ENCODE measurements around the gene UBE3C.
A peak's percentile ranks its signal among the peaks of the same experiment; 100 is the strongest.
"Not testable (repeated sequence)": the region's sequence is repeated elsewhere in the genome, so short reads cannot be mapped to it uniquely, and the experiment has no call there.

Gene UBE3C

DNA sequence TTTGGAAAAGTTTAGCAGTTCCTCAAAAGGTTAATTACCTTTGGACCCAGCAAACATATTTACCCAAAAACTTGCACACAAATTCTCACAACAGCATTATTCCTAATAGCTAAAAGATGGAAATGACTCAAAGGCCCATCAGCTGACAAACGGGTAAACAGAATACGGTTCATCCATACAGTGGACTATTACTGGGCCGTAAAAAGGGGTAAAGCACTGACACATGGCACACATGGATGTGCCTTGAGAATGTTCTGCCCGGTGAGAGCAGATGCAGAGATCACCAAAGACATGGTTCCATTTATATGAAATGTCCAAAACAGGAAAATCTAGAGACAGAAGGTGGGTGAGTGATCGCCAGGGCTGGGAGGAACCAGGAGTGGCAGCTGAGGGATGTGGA, 102.9 kb downstream of the UBE3C start:
- no peak for DNase-seq

- no peak for DNase-seq
These were observed 106.0 kb downstream of the UBE3C start for GRCh38 chr7:157244516-157245294.

DNA sequence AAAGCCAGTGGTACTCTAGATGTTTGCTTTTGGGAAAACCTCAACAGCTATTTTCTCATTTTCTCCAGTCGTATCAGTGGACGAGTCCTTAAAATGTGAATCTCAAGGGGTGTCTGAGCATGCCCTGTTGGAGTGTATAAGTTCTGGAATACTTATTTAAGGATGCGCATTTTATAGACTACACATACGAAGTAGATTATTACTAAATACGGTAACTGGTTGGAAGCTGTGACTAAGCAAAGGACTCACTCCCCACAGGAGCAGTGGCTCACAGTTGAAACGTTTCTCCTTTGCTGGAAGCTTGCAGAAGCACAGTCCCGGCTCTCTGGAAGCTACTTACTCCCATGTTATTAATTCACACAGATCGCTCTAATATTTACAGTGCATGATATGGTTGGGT, 107.3 kb downstream of the UBE3C start:
- no peak for DNase-seq

DNA sequence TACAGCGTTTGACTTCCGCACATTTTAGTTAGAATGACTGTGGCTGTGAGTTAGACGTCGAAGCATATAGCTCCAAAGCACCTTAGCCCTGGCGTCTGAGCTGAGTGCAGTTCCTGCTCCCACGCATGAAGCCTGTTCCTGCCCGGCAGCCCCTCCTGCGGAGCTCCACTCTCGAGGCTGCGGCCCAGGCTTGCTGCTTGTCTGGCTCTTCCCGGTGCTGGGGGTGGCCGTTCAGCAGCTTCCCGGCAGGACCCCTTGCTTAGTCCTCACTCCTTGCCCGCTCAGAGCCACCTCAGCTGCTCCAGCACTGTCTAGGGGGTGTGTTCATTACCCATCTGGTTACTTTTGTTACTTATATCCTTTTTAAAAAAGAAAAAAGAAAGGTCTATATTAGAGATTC, 109.9 kb downstream of the UBE3C start:
- DNase-seq: no peak

GRCh38 chr7:157250605-157251228, 112.0 kb downstream of the UBE3C start:
- DNase-seq: peak; percentile 72

GRCh38 chr7:157251817-157252216, 113.1 kb downstream of the UBE3C start:
- DNase-seq: not testable (repeated sequence)

DNA sequence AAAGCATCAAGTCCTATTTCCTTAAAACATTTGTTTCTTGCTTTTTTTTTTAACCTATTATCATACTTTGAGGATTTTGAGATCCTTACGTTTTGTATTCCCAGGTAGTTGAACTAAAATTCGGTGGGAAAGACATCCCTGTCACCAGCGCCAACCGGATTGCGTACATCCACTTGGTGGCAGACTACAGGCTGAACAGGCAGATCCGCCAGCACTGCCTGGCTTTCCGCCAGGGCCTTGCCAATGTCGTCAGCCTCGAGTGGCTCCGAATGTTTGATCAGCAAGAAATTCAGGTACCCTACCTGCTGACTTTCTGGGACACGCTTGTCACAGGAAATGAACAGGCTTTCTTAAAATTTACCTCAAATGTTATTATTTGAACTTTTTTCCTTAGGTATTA, 115.1 kb downstream of the UBE3C start:
- no peak for DNase-seq

- DNase-seq: not testable (repeated sequence)
These were observed 116.1 kb downstream of the UBE3C start for GRCh38 chr7:157254781-157255180.

DNA sequence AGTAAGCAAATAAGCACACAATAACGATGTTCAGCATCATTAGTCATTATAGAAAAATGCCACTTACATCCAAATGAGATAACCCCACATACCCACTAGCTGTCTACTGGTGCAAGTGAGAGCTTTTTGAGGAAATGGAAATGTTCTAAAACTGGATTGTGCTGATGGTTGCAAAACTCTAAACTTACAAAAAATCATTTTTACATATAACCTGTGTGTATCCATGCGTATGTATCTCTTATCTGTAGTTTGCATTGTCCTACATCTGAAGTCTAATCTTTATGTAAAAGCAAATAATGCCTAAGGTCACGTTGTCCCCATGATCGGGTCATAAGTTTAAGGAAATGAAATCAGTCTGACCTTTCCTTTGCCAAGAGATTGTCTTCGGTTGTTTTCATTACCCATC, 116.5 kb downstream of the UBE3C start:
- no peak for DNase-seq

DNA sequence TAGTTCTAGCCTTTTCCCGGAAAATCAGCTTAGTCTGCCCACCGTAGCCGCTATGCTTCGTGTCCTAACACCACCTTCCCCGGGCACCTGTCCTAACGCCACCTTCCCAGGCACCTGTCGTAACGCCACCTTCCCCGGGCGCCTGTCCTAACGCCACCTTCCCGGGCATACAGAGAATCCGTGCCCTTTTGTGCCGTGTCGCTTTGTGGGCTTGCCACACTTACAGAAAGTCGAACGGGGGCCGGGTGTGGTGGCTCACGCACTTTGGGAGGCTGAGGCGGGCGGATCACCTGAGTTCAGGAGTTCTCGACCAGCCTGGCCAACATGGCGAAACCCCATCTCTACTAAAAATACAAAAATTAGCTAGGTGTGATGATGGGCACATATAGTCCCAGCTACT, 124.4 kb downstream of the UBE3C start:
- no peak for DNase-seq

DNA sequence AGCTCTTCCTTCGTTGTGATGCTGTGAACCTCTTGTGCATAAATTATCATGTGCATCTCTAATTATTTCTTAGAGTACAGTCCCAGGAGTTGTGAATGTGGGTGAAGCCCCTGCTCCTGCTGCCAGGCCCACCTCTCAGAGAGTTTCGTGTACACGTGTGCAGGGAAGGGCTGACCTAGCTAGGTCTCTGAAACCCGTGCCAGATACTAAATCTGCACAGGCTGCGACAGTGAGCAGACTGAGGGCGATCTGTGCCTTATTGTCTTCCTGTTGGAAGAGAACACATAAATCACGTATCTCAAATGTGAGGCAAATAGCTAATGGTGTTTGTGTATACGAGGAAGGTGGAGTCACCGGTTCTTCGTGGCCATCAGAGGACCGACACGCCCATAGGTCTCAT, 126.3 kb downstream of the UBE3C start:
- DNase-seq: no peak

DNA sequence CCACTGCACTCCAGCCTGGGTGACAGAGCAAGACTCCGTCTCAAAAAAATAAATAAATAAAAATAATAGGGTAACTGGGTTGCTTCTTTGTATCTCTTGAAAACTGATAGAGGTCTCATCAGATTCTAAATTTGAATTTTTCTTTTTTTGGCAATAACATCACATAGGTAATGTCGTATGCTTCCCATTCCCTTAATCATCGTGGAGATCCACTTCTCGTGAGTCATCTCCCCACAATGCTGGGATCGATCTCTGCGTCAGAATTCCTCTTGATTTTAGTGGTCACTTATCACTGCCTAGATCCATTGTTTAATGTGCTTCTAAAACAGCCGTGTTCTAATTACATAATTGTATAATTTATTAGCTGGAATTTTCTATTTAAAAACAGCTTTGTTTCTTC, 127.5 kb downstream of the UBE3C start:
- no peak for DNase-seq

DNA sequence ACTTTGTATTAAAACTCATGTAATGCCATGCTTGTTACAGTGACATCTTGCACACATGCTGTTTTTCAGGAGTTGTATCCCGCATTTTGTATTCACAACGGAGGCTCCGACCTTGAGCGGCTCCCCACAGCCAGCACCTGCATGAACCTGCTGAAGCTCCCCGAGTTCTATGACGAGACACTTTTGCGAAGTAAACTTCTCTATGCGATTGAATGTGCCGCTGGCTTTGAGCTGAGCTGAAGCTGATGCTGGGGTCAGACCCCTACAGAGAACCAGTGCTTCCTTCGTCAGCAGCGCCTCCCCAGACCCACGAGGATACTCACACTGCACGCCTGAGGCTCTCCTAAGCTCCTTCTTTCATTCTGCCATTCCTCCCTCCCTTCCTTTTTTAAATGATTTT, 128.8 kb downstream of the UBE3C start:
- no peak for DNase-seq

- no peak for DNase-seq
These were observed 129.2 kb downstream of the UBE3C start for GRCh38 chr7:157267956-157268355.

DNA sequence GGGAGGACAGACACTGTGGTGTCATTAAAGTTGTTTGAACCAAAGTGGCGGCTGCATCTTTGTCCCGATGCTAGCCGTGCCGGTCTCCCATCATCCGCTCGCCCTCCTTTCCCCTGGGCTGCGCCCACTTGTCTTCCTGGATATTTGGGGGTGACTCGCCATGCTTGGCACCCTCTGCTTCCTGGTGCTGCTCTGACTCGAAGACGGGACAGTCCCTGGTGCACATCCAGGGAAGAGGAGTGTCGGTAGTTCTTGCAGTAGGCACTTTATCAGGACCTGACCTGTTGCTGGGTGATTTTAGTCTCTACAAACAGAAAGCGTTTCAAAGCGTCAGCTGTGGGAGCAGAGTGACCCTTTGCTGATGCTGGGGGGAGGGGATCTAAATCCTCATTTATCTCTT, 129.8 kb downstream of the UBE3C start:
- no peak for DNase-seq

DNA sequence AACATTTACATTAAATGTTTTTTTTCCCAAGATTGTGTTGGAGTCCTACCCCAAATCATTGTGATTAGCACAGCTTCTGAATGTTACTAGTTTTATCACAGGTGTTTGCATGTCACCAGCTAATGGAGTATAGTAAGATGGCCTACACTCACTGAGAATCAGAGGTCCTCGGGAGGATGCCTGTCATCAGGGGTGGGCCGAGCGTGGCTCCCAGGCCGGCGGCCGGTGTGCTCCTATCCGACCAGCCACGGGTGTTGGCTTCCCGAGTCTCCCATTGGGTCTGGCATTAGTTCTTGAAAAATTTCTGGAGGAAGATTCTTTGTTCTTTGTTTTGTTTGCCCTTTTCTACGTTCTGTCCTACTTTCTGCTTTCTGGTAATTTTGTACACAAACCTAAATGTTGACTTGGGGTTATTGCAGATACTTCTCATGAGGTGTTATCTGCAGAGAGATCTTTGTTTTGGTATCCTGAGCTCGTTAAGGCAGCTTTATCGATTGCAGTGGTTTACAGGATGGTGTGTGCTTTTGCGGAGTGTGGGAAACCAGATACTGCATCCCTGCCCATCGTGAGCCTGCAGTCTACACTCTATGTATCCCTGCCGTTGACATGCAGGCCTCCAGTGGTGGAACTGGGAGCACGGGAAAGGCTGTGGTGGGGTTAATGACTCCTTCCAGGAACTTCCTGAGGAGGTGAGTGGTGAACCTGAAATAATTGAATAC, 130.8 kb downstream of the UBE3C start:
- DNase-seq: no peak

- DNase-seq: no peak
These were observed 131.3 kb downstream of the UBE3C start for GRCh38 chr7:157270060-157270444.

DNA sequence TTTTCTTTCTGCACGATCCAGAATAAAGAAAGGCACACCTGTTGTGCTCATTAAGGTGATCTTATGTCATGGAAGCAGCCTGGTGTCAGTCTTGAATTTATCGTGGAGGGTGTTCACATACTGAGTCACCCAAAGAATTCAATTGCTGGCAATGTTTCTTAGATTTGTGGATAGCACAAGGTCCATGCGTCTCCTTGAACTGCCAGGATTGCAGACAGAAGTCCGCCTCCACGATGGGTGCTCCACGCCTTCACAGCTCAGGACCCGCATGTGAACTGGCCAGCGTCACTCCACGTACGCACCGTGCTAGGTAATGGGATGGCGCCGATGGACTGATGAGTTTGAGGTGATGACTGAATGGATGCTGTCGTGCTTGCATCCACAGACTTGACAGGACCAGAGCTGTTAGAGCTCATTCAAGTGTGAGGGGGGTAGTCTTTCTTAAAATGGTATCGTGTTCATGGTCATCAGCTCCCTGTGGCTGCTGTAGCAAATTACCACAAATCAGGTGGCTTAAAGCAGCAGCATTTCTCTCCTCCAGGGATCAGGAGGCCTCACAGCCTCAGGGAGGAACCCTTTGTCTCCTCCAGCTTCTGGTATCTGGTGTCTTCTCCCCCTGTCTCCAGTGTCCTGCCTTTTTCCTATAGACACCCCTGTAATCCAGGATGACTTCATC, 132.7 kb downstream of the UBE3C start:
- DNase-seq: no peak

- no peak for DNase-seq
These were observed 133.2 kb downstream of the UBE3C start for GRCh38 chr7:157271991-157272324.

- DNase-seq: no peak
These were observed 133.9 kb downstream of the UBE3C start for GRCh38 chr7:157272351-157273207.

DNA sequence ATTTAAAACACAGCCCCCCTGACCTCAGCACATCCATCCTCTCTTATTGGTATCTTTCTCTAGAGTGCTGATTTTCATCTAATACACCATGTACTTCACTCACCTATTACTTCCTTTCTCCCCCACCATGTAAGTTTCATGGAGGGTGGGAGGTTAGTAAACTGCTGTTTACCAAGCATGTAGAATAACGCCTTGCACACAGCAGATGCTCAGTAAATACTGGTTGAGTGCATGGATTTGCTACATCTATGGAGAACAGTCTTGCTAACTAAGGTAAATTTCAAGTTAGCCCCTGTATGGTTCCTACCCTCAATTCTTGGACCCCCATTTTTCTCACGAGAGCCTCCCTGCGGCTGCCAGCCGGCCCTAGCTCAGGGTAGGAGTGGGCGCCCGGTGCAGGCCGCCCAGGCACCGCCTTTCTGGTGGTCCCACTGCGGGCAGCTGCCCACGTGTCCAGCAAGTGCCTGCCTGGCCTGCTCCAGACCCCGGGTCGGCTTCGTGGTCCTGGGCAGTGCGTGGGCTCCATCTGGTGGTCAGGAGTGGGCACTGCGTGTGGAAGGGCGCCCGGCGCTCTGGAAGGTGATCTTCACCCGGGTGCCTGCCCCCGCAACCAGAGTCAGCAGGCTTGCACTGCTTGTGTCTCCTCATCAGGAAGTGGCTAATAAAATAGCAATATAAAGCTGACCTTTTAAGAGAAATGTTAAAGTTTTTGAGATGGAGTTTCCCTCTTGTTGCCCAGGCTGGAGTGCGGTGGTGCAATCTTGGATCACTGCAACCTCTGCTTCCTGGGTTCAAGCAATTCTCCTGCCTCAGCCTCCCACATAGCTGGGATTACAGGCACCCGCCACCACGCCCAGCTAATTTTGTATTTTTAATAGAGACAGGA, 134.7 kb downstream of the UBE3C start:
- DNase-seq: peak; percentile 75
